GM18517 (cell line): ENCODE results near the gene HOXA9.

ENCODE experiments used
- ATAC-seq: cut with Tn5 transposase; IDR thresholded peaks from one replicate; pipeline ENCODE4 v1.9.1; 2021; ENCODE audit warnings: mild to moderate bottlenecking, moderate library complexity; ENCODE audit not compliant: unreplicated experiment

Gene HOXA9

GRCh38 chr7:27165089-27165995 lies at the start of gene HOXA9:
HOXA9 (minus strand) TSS chr7:27165537; CDS start chr7:27165457, 80 bp downstream.
- no peak for ATAC-seq

DNA sequence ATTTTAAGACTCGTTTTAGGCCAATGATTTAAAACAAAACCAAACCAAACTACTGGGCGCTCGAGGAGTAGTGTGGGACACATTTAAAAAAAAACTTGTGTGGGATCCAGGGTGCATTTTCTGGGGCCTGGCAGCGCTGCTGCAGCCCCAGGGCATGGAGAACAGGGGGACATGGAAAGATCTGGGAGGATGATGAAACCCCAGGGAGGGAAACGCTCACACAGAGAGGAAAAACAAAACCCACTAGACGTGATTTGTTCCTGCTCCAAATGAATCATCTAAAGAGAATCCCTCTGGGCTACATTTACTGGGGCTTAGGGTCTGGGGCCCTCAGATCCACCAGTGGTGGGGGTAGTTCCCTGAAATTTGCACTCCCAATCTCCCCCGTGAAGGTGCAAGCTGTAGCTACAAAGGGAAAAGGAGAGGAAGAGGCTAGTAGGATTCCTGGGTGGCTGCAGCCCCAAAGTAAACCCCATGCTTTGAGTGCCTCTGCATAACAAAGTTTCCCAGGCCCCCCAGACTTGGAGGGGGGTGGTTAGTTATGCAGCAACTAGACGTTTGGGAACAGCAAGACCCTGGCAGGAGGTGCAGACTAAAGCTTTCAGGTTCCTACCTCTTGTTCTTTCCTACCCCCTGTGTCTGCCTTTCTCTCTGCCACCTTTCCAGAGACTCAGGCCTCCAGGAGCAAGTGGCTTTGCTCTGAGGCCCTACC lies 49.1 kb upstream of the HOXA9 start:
- ATAC-seq, result no peak

GRCh38 chr7:27213433-27214238 lies 48.3 kb upstream of the HOXA9 start:
- ATAC-seq, result no peak

DNA sequence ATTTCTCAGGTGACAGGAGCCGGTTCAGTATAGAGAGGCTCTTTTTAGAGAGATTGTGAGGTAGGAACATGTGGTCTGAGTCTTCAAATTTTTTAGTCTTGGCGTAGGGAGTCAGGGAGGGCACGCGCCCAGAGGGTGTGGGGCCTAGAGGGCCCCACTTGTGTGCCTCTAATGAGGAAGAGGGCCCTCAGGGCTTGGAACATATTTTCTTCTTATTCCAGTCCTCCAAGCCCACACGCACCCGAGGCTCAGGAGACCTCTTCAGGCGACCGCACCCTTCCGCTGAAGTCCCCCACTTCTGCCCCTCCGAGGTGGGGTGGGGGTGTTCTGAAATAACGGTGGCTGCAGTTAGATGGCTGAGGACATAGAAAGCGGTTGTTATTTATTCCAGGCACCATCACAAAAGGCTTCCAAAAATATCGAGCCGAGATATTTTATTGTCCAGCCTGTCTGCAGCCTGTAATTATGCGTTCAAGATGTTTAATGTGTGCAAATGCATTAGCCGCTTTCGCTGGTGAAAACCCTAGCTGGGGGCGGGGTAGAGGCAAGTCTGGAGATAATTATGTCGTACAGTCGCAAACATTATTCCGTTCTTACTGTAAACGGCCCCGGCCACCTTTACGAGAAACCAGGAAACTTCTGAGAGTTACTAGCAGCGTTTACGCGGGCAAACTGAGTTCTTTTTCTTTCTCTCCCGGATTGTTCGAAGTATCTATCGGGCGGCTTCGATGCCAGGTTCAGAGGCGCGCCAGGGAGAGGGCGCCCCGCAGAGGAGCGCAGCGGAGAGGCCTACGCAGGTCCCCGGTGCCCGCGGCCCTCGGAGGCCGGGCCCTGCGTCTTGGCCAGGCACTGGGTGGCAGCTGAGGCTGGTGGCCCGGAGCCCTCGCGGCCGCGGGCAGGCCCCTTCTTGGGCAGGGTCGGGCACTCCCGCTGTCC lies 47.4 kb upstream of the HOXA9 start:
- ATAC-seq, result no peak

DNA sequence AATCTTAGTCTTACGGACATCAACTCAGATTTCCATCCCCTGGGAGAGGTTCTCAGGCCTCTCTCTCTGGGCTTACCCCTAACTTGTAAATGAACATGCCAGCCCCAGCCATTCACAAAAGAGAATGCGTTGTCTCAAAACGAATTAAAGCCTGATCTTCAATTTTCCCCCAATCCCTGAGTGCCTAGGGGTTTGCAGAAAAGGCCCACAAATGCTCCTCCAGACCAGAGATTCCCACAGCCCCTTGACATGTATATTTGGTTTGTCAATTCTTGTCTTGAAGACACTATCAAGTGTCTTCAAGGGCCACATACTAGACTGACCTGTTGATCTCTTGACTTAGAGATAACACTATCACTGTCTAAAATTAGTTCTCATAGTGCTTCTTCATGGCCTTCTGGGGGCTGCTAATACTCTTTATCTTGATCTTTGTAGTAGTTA lies 46.4 kb upstream of the HOXA9 start:
- ATAC-seq, result no peak

GRCh38 chr7:27211084-27211446 lies 45.7 kb upstream of the HOXA9 start:
- ATAC-seq, result no peak

DNA sequence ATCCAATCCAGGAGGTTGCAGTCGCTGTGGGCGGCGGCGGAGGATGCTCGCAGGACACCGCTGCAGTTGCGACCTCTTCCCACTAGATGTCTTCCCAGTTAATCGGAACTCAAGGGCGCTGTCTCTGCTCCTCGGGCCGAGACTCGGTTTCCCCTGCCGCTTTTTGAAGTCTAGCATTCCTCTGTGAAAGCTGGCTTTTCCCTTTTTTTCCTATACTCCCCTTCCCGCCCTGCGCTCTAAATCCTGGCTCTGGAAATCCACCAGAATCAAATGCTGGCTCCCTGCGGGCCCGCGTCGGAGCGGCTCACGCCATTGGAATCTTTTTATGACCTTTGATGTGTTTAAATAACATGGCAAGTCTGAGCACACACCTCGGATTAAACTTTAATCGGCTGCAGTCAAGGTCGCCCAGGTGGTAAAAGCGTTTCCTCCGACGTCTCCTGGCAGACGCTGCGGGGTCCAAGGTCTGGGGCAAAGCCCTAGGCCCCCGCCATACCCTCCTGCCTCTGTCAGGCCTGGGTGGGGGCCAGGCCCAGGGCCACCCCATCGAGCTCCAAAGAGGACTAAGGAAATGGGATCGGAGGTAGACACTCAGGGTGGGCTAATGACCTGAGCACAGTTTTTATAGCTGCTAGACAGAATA lies 45.2 kb upstream of the HOXA9 start:
- no peak for ATAC-seq

DNA sequence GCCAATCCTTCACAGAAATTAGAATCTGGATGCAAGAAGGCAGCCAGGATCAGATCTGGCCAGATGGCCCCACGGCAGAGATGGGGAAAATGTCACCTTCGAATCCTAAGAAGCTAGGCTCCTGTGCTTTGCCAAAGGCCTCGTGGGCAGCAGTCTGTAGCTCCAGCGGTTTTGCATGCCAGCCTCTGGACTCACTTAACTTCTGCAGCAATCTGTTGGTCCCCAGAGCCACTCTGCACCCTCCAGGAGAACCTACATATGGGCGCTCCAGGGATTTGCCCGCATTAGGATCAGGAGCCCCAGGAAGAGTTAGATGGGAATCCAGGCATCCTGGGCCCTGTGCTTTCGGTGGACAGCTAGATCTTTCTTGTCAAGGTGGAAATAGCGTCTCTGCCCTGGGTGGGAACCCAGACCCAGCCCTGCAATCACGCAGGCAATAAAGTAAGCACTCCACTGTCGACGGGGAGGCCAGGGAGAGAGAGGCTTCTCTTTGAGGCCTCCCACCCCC lies 44.6 kb upstream of the HOXA9 start:
- no peak for ATAC-seq

DNA sequence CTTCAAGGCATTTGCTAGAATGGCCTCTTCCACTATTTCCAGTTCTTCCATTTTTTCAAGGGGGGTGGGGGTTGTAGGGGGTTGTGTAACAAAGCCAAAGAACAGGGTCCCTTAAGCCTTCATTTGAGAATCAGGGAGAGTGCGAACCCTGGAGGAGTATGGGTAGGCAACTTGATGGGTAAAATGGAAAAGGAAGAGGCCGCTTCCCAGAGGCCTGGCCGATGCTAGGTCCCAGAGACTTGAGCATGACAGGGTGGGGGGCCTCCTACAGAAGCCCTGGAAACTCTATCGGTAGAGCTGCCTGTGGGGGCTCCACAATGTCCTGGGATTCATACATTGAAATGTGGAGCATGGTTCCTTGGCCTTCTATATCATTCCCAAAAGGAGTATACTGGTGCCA lies 43.7 kb upstream of the HOXA9 start:
- no peak for ATAC-seq

DNA sequence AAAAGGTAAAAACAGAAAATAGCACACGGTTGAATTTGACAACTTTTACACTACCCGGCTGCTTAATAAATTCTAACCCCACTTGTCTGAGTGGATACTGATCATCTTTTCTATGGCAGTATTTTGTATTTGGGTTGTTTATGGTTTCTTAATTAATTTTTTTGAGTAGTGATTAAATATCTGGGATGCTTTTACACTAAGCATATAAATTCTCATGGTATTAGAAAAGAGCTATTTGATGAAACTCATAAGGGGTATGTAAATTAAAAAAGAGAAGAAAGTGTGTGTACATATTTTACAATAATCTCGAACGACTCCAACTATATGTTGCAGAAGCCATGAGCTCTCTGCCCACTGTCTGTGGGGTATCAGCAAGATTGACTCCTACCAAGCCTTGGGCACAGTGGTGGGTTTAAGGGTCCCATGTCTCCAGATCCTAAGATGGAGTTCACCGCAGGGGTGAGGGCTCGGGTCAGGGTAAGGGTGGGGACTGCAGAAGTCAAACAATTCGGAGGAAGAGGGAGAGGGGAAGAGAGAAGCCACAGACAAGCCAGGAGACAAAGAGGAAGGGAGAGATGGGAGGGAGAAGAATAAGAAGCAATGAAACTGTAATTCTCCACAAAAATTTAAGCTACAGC lies 42.1 kb upstream of the HOXA9 start:
- ATAC-seq, result no peak

DNA sequence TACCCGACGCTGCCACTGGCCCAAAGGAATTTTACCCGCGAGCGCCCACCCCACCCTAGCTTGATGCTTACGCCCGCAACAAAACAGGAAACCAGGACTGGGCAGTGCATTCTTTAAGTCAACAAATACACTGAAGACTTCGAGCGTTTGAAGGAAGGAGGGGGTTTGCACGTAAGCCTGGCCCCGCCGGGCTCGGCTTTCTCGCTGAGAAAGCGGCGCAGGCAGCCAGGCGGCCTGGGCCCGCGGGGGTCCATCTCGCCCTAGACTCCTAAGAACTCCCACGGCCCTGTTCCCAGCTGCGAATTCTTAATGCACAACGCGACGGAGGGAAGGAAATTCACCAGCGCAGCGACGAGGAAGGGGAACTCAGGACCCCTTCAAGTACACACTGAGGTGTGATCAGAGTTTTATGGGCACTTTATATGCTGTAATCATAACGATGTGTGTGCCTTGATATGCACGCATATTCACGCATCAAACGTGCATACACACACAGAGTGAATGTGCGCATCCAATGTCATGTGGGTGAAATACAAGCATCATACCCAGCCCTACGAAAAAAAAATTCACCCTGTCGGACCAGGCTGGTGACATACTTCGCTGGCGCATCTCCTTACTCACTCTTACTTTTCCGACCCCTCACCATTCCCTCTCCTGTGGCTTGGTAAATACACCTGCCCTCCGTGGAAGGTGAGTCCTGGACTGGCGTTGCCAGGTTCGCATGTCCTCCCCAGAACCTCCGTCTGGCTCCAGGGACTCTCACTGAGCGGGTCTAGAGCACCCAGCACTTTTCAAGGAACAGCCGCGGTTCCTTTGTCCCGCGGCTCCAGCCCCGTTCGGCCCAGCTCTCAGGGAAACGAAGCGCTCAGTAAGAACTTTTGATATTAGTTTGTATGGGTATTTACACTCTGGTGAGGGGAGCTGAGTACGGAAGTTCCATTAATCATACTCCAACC lies 40.3 kb upstream of the HOXA9 start:
- ATAC-seq, result no peak

GRCh38 chr7:27204851-27205322 lies 39.5 kb upstream of the HOXA9 start:
- no peak for ATAC-seq

GRCh38 chr7:27203964-27204594 lies 38.7 kb upstream of the HOXA9 start:
- ATAC-seq, result no peak

DNA sequence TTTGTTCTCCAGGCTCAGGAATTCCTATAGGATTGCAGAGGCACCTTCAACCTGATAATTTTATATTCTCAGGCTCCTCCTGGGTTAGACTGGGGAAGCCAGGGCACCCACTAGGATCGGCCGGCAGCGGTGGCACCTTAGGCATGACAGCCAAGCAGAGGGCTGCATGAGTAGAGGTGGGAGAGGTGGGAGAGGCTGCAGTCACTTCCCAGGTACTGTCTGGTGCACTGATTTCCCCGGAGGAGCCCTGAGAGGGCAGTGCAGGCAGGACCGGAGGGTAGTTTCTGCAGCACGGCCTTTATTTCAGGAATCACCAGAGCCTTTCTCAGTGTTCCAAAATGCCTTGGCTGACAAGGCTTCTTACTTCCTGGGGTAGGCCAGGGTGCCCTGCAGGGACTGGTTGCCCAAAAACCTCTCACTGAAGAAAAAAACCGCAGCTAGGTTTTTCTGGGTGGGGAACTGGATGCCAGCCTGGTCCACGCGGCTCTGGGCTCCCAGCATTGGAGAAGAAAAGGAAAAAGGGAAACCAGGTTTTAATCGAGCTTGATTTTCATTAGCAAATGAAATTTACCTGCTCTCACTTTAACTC lies 38.1 kb upstream of the HOXA9 start:
- ATAC-seq, result no peak

DNA sequence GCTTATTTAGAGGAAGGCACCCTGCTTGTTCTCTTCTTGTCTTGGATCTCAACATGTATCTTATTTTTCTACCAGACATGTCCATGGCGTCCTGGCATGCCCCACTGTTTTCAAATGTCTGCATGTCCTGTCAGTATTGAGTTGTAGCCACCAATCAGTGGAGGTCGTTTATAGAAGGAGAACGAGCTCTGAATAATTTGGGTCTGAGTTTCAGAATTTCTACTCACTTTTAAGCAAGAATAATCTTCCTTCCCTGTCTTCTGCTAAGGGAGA lies 37.5 kb upstream of the HOXA9 start:
- no peak for ATAC-seq

GRCh38 chr7:27202018-27202861 lies 36.9 kb upstream of the HOXA9 start:
- no peak for ATAC-seq
